Gastrocnemius medialis (tissue), 4 donors: ENCODE data around the gene RPP25L. TPM values are rescaled to one million over a fixed set of nuclear protein-coding genes. Genes with fewer than 3 reads are reported as not detected.

Experiments
- ATAC-seq, 2 donors: fragments of 150-250 bp; one replicate each; pipeline ENCODE4 v1.9.1; 2016
- DNase-seq, 2 donors: peaks; one replicate each; pipeline ENCODE4 v3.0.0-alpha.2; 2019
- H3K27ac ChIP-seq, 4 donors: fragments of 200-600 bp; sonication (generic); 1 replicate in 1 of 4; 2 replicates in 3 of 4; pipeline ENCODE4 v1.5.1; 2016 to 2018; ENCODE audit warnings: mild to moderate bottlenecking in 2 of 4, moderate library complexity in 1 of 4
- H3K27me3 ChIP-seq, 3 donors: fragments of 200-600 bp; sonication (generic) in 2 of 3; 1 replicate in 1 of 3; 2 replicates in 2 of 3; pipeline versions ENCODE4 v1.5.1 to v1.6.0; 2016 to 2019; ENCODE audit warnings: mild to moderate bottlenecking in 1 of 3, moderate library complexity in 1 of 3
- H3K36me3 ChIP-seq, 2 donors: fragments of 200-600 bp; sonication (generic) in 1 of 2; one replicate each; pipeline ENCODE4 v1.5.1; 2017 to 2018
- H3K4me1 ChIP-seq, 2 donors: fragments of 200-600 bp; sonication (generic) in 1 of 2; one replicate each; pipeline ENCODE4 v1.5.1; 2016 to 2017; ENCODE audit warnings: mild to moderate bottlenecking in 2 of 2
- H3K4me3 ChIP-seq, 4 donors: fragments of 200-600 bp; sonication (generic) in 3 of 4; 1 replicate in 1 of 4; 2 replicates in 3 of 4; pipeline ENCODE4 v1.5.1; 2016 to 2019; ENCODE audit warnings: mild to moderate bottlenecking in 2 of 4
- H3K9me3 ChIP-seq, 3 donors: fragments of 200-600 bp; sonication (generic) in 2 of 3; 1 replicate in 1 of 3; 2 replicates in 2 of 3; pipeline ENCODE4 v1.5.1; 2016 to 2019
- CTCF ChIP-seq, 5 experiments: fragments of 450-650 bp in 3 of 5; fragments of 200-600 bp in 2 of 5; sonication (generic) in 2 of 5; IDR thresholded peaks in 4 of 5; conservative IDR thresholded peaks in 1 of 5; 1 replicate in 4 of 5; 2 replicates in 1 of 5; pipeline ENCODE4 v1.5.1; 2016 to 2019; ENCODE audit warnings: antibody characterized with exemption in 5 of 5, mild to moderate bottlenecking in 3 of 5, moderate library complexity in 3 of 5
- POLR2A ChIP-seq, 2 donors: fragments of 450-650 bp; IDR thresholded peaks; one replicate each; pipeline ENCODE4 v1.6.1; 2017; ENCODE audit warnings: antibody characterized with exemption in 2 of 2, mild to moderate bottlenecking in 2 of 2, moderate library complexity in 2 of 2
- in situ Hi-C, 4 donors: fragments of 200-750 bp; cut with MboI; loops; one replicate each; pipeline versions ENCODE4 v1.15.0 to v1.8.0; 2017; ENCODE audit warnings: low sequenced_read_pairs in 4 of 4
- intact Hi-C: fragments of 100-400 bp; cut with DNase I; formaldehyde crosslinking; loops from one replicate; pipeline ENCODE4 v1.15.1; 2023; ENCODE audit warnings: low total_unique reads
- total RNA-seq, 4 donors: library from RNA; depleted of rRNA; stranded (reverse); fragments of >200 nt; gene quantifications; one replicate each; pipeline versions ENCODE4 v1.1.0 to v1.2.3, GENCODE V29; 2016

The RPP25L gene
- total RNA-seq, 4 donors from 2014 or later: 53.7 to 138 (median 97.2) TPM

- H3K27me3 ChIP-seq: no peaks in the 10 kb centered on the region
- peaks cover 17 to 56% of the 10 kb centered on the region in 2 donors for H3K4me1 ChIP-seq
- H3K27ac ChIP-seq: no peak overlapping the region
- H3K36me3 ChIP-seq: no peaks in the 10 kb centered on the region
- no peak overlapping the region for H3K4me3 ChIP-seq
- DNase-seq: no peak
- TF ChIP-seq POLR2A (IDR thresholded peaks at IDR 0.05): no peak
- ATAC-seq: no peak
- intact Hi-C loops (no loop called here), in situ Hi-C loops (no loop called here)
- no peaks in the 10 kb centered on the region for H3K9me3 ChIP-seq
Observed at GRCh38 chr9:34581318-34581717, 30.6 kb downstream of the RPP25L start.

GRCh38 chr9:34580358-34580757 lies 31.5 kb downstream of the RPP25L start:
- peak overlapping the region in 1 of 4 donors; percentile 20 for H3K27ac ChIP-seq
- H3K36me3 ChIP-seq: no peaks in the 10 kb centered on the region
- H3K27me3 ChIP-seq: no peaks in the 10 kb centered on the region
- in situ Hi-C loops (no loop called here), intact Hi-C loops (no loop called here)
- no peak for DNase-seq
- H3K4me1 ChIP-seq: peaks cover 15 to 47% of the 10 kb centered on the region in 2 donors
- ATAC-seq: no peak
- H3K9me3 ChIP-seq: no peaks in the 10 kb centered on the region
- no peak overlapping the region for H3K4me3 ChIP-seq
- TF ChIP-seq POLR2A (IDR thresholded peaks at IDR 0.05): no peak
- TF ChIP-seq CTCF (IDR thresholded peaks at IDR 0.05 in 4 of 5, conservative IDR thresholded peaks at IDR 0.05 in 1 of 5): no peak

GRCh38 chr9:34579808-34580163 lies 32.1 kb downstream of the RPP25L start:
- no peaks in the 10 kb centered on the region for H3K27me3 ChIP-seq
- peaks cover 13 to 41% of the 10 kb centered on the region in 2 donors for H3K4me1 ChIP-seq
- H3K36me3 ChIP-seq: no peaks in the 10 kb centered on the region
- no peaks in the 10 kb centered on the region for H3K9me3 ChIP-seq
- in situ Hi-C loops (no loop called here), intact Hi-C loops (no loop called here)
- H3K4me3 ChIP-seq: no peak overlapping the region
- ATAC-seq: no peak
- TF ChIP-seq CTCF (IDR thresholded peaks at IDR 0.05 in 4 of 5, conservative IDR thresholded peaks at IDR 0.05 in 1 of 5): no peak
- no peak for TF ChIP-seq POLR2A (IDR thresholded peaks at IDR 0.05)
- H3K27ac ChIP-seq: no peak overlapping the region
- no peak for DNase-seq

- TF ChIP-seq POLR2A (IDR thresholded peaks at IDR 0.05) (no peak), CTCF (IDR thresholded peaks at IDR 0.05 in 4 of 5, conservative IDR thresholded peaks at IDR 0.05 in 1 of 5) (no peak)
- peaks cover 11 to 36% of the 10 kb centered on the region in 2 donors for H3K4me1 ChIP-seq
- ATAC-seq (no peak), DNase-seq (no peak)
- in situ Hi-C loops (no loop called here), intact Hi-C loops (no loop called here)
- no peaks in the 10 kb centered on the region for H3K36me3 ChIP-seq
- H3K9me3 ChIP-seq: no peaks in the 10 kb centered on the region
- no peak overlapping the region for H3K27ac ChIP-seq
- no peaks in the 10 kb centered on the region for H3K27me3 ChIP-seq
- no peak overlapping the region for H3K4me3 ChIP-seq
Observed at GRCh38 chr9:34579104-34579807, 32.6 kb downstream of the RPP25L start.

GRCh38 chr9:34578241-34579103 lies 33.4 kb downstream of the RPP25L start:
- in situ Hi-C loops: no loop called here
- ATAC-seq (no peak), DNase-seq (no peak)
- Histone ChIP-seq H3K9me3 (no peaks in the 10 kb centered on the region), H3K27me3 (no peaks in the 10 kb centered on the region), H3K4me1 (peaks cover 6 to 28% of the 10 kb centered on the region in 2 donors), H3K27ac (no peak overlapping the region), H3K36me3 (no peaks in the 10 kb centered on the region), H3K4me3 (no peak overlapping the region)
- intact Hi-C loops: no loop called here
- no peak for TF ChIP-seq CTCF (IDR thresholded peaks at IDR 0.05 in 4 of 5, conservative IDR thresholded peaks at IDR 0.05 in 1 of 5)
- TF ChIP-seq POLR2A (IDR thresholded peaks at IDR 0.05): no peak
